Neural progenitor cell (in vitro differentiated cells): ENCODE results near the gene ERC1. TPM values are rescaled to one million over a fixed set of nuclear protein-coding genes. Genes with fewer than 3 reads are reported as not detected.
A peak's percentile ranks its signal among the peaks of the same experiment; 100 is the strongest.

Source experiments
- DNase-seq: peaks from one replicate; pipeline ENCODE4 v3.0.0-alpha.2; 2016; ENCODE audit warnings: low spot score
- H2AFZ ChIP-seq: fragments of 200-600 bp; sonication (generic); replicated peaks from 2 replicates; pipeline ENCODE4 v1.6.1; 2016; ENCODE audit warnings: antibody characterized with exemption
- H3F3A ChIP-seq: fragments of 200-600 bp; sonication (generic); 2 replicates; pipeline ENCODE4 v1.6.1; 2016; ENCODE audit warnings: antibody characterized with exemption, low read depth
- H3K27ac ChIP-seq: fragments of 200-600 bp; sonication (generic); 2 replicates; pipeline ENCODE4 v1.5.1; 2016; ENCODE audit warnings: mild to moderate bottlenecking
- H3K27me3 ChIP-seq: fragments of 200-600 bp; sonication (generic); 2 replicates; pipeline ENCODE4 v1.6.1; 2016; ENCODE audit warnings: mild to moderate bottlenecking, moderate library complexity
- H3K36me3 ChIP-seq: fragments of 200-600 bp; sonication (generic); 2 replicates; pipeline ENCODE4 v1.5.1; 2016
- H3K4me1 ChIP-seq: fragments of 200-600 bp; sonication (generic); 2 replicates; pipeline ENCODE4 v1.6.1; 2016; ENCODE audit warnings: mixed run types
- H3K4me2 ChIP-seq: fragments of 200-600 bp; sonication (generic); 2 replicates; pipeline ENCODE4 v1.6.1; 2016
- H3K4me3 ChIP-seq: fragments of 200-600 bp; sonication (generic); 2 replicates; pipeline ENCODE4 v1.5.1; 2016
- H3K79me2 ChIP-seq: fragments of 200-600 bp; sonication (generic); 2 replicates; pipeline ENCODE4 v1.6.1; 2016; ENCODE audit warnings: low read depth
- H3K9ac ChIP-seq: fragments of 200-600 bp; sonication (generic); 2 replicates; pipeline ENCODE4 v1.6.1; 2016
- H3K9me3 ChIP-seq: fragments of 200-600 bp; sonication (generic); 2 replicates; pipeline ENCODE4 v1.5.1; 2016; ENCODE audit warnings: low read depth
- H4K20me1 ChIP-seq: fragments of 200-600 bp; sonication (generic); 2 replicates; pipeline ENCODE4 v1.6.1; 2016; ENCODE audit warnings: low read depth
- H3K27ac Mint-ChIP-seq: 3 replicates; pipeline ENCODE4 v1.8.0; 2021; ENCODE audit warnings: mixed read lengths
- H3K27me3 Mint-ChIP-seq: 2 replicates; pipeline ENCODE4 v1.8.0; 2022; ENCODE audit warnings: low read depth, mild to moderate bottlenecking, inconsistent platforms, moderate library complexity, mixed read lengths; ENCODE audit not compliant: insufficient read depth
- H3K36me3 Mint-ChIP-seq: 3 replicates; pipeline ENCODE4 v1.8.0; 2021; ENCODE audit warnings: mixed read lengths
- H3K4me1 Mint-ChIP-seq: 3 replicates; pipeline ENCODE4 v1.8.0; 2021; ENCODE audit warnings: mixed read lengths
- H3K4me3 Mint-ChIP-seq: 3 replicates; pipeline ENCODE4 v1.8.0; 2021; ENCODE audit warnings: mild to moderate bottlenecking, moderate library complexity, mixed read lengths
- H3K9me3 Mint-ChIP-seq: 3 replicates; pipeline ENCODE4 v1.8.0; 2020; ENCODE audit warnings: mixed read lengths
- EZH2 ChIP-seq: fragments of 200-600 bp; sonication (generic); IDR thresholded peaks from 2 replicates; pipeline ENCODE4 v1.6.1; 2017; ENCODE audit warnings: antibody characterized with exemption, mild to moderate bottlenecking, moderate library complexity
- EZH2phosphoT487 ChIP-seq: fragments of 200-600 bp; sonication (generic); IDR thresholded peaks from 2 replicates; pipeline ENCODE4 v1.6.1; 2017; ENCODE audit warnings: antibody characterized with exemption
- total RNA-seq: library from RNA; depleted of rRNA; stranded (reverse); fragments of >200 nt; gene quantifications from 2 replicates; pipeline ENCODE4 v1.2.3, GENCODE V29; 2015; ENCODE audit warnings: low replicate concordance
- TF ChIP-seq, protein P1 (sequence below): fragments of 200-600 bp; sonication (generic); IDR thresholded peaks from 2 replicates; pipeline ENCODE4 v1.5.1; 2017; ENCODE audit warnings: antibody characterized with exemption, mild to moderate bottlenecking

ERC1 gene
- total RNA-seq, 1 donor from 2014 or later, result 27.5 TPM

DNA sequence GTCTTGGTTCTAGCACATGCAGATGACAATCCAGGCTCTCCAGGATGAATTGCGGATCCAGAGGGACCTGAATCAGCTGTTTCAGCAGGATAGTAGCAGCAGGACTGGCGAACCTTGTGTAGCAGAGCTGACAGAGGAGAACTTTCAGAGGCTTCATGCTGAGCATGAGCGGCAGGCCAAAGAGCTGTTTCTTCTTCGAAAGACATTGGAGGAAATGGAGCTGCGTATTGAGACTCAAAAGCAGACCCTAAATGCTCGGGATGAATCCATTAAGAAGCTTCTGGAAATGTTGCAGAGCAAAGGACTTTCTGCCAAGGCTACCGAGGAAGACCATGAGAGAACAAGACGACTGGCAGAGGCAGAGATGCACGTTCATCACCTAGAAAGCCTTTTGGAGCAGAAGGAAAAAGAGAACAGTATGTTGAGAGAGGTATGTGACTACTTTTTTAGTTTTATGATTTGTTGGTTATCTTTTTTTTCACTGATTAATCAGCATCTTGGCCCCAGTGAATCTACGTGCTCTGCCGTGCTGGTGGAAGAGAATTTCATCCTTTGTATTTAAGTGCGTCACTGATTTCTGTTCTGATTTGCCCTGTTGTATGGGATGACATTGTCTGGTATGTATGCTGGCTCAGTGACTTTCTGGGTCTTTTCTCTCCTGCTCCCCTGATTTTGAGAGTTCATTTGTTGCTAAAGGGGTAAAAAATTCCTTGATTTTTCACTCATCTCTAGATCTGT lies 92.3 kb downstream of the ERC1 start:
- H3F3A ChIP-seq, result peaks cover 36% of the 10 kb centered on the region
- H3K27me3 Mint-ChIP-seq, result no peaks in the 10 kb centered on the region
- no peaks in the 10 kb centered on the region for H3K27me3 ChIP-seq
- TF ChIP-seq EZH2, result no peak
- TF ChIP-seq, protein P1, sequence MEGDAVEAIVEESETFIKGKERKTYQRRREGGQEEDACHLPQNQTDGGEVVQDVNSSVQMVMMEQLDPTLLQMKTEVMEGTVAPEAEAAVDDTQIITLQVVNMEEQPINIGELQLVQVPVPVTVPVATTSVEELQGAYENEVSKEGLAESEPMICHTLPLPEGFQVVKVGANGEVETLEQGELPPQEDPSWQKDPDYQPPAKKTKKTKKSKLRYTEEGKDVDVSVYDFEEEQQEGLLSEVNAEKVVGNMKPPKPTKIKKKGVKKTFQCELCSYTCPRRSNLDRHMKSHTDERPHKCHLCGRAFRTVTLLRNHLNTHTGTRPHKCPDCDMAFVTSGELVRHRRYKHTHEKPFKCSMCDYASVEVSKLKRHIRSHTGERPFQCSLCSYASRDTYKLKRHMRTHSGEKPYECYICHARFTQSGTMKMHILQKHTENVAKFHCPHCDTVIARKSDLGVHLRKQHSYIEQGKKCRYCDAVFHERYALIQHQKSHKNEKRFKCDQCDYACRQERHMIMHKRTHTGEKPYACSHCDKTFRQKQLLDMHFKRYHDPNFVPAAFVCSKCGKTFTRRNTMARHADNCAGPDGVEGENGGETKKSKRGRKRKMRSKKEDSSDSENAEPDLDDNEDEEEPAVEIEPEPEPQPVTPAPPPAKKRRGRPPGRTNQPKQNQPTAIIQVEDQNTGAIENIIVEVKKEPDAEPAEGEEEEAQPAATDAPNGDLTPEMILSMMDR, result no peak
- no peak for TF ChIP-seq EZH2phosphoT487
- peak overlapping the region; percentile 34 for H3K4me3 Mint-ChIP-seq
- H3K9me3 ChIP-seq, result no peaks in the 10 kb centered on the region
- DNase-seq, result peak; percentile 45
- H3K4me1 ChIP-seq, result peaks cover 16% of the 10 kb centered on the region
- peak overlapping the region; percentile 54 for H3K4me2 ChIP-seq
- H3K36me3 Mint-ChIP-seq, result peaks cover 3% of the 10 kb centered on the region
- no peak overlapping the region for H2AFZ ChIP-seq
- peaks cover 19% of the 10 kb centered on the region for H3K4me1 Mint-ChIP-seq
- H3K27ac Mint-ChIP-seq, result peak overlapping the region; percentile 11
- no peak overlapping the region for H3K4me3 ChIP-seq
- no peaks in the 10 kb centered on the region for H3K36me3 ChIP-seq
- peak overlapping the region; percentile 74 for H3K27ac ChIP-seq
- peaks cover 6% of the 10 kb centered on the region for H3K79me2 ChIP-seq
- peaks cover 2% of the 10 kb centered on the region for H3K9me3 Mint-ChIP-seq
- no peak overlapping the region for H3K9ac ChIP-seq
- peaks cover 8% of the 10 kb centered on the region for H4K20me1 ChIP-seq

- Histone ChIP-seq H3K27ac (peak overlapping the region; percentile 74), H3K4me2 (peak overlapping the region; percentile 54), H3K9ac (no peak overlapping the region), H2AFZ (no peak overlapping the region), H3F3A (peaks cover 33% of the 10 kb centered on the region), H3K27me3 (no peaks in the 10 kb centered on the region), H3K4me3 (no peak overlapping the region), H3K79me2 (peaks cover 6% of the 10 kb centered on the region), H3K9me3 (no peaks in the 10 kb centered on the region), H4K20me1 (peaks cover 8% of the 10 kb centered on the region), H3K36me3 (no peaks in the 10 kb centered on the region), H3K4me1 (peaks cover 16% of the 10 kb centered on the region)
- DNase-seq, result no peak
- Mint-ChIP-seq H3K4me3 (no peak overlapping the region), H3K9me3 (peaks cover 2% of the 10 kb centered on the region), H3K36me3 (peaks cover 3% of the 10 kb centered on the region), H3K27ac (peak overlapping the region; percentile 11), H3K4me1 (peaks cover 19% of the 10 kb centered on the region), H3K27me3 (no peaks in the 10 kb centered on the region)
- TF ChIP-seq, protein P1, result no peak
- TF ChIP-seq EZH2 (no peak), EZH2phosphoT487 (no peak)
Measured at GRCh38 chr12:1083889-1084262, 92.9 kb downstream of the ERC1 start.

- peaks cover 21% of the 10 kb centered on the region for H3F3A ChIP-seq
- Mint-ChIP-seq H3K4me3 (no peak overlapping the region), H3K9me3 (no peaks in the 10 kb centered on the region), H3K36me3 (no peaks in the 10 kb centered on the region), H3K27me3 (no peaks in the 10 kb centered on the region), H3K27ac (no peak overlapping the region), H3K4me1 (peaks cover 9% of the 10 kb centered on the region)
- H3K27ac ChIP-seq, result peak overlapping the region; percentile 83
- no peak overlapping the region for H3K4me3 ChIP-seq
- H3K4me2 ChIP-seq, result no peak overlapping the region
- H4K20me1 ChIP-seq, result peaks cover 4% of the 10 kb centered on the region
- H3K4me1 ChIP-seq, result no peaks in the 10 kb centered on the region
- no peak for DNase-seq
- H3K79me2 ChIP-seq, result peaks cover 23% of the 10 kb centered on the region
- H3K9ac ChIP-seq, result no peak overlapping the region
- no peaks in the 10 kb centered on the region for H3K27me3 ChIP-seq
- H3K9me3 ChIP-seq, result no peaks in the 10 kb centered on the region
- TF ChIP-seq EZH2phosphoT487, result no peak
- TF ChIP-seq, protein P1, result no peak
- TF ChIP-seq EZH2, result no peak
- H3K36me3 ChIP-seq, result no peaks in the 10 kb centered on the region
- no peak overlapping the region for H2AFZ ChIP-seq
Measured at GRCh38 chr12:1091350-1091749, 100.3 kb downstream of the ERC1 start.
